K562 (cell line): Measurements from ENCODE around the gene CFAP157. TPM values are rescaled to one million over a fixed set of nuclear protein-coding genes. Genes with fewer than 3 reads are reported as not detected.
A peak's percentile ranks its signal among the peaks of the same experiment; 100 is the strongest.

Experiments
- DNMT1 ChIP-seq: fragments of 450-650 bp; IDR thresholded peaks from 2 replicates; pipeline ENCODE4 v1.6.1; 2016; ENCODE audit warnings: antibody characterized with exemption, mild to moderate bottlenecking
- EP300 ChIP-seq: IDR thresholded peaks from 2 replicates; pipeline ENCODE4 v1.6.1; 2012; ENCODE audit warnings: low read length, improper control_type of control experiment
- ETV1 ChIP-seq: fragments of 450-650 bp; conservative IDR thresholded peaks from 2 replicates; pipeline ENCODE4 v1.6.1; 2016; ENCODE audit warnings: missing genetic modification characterization, control low read depth, low read depth, missing compliant biosample characterization
- FOSL1 ChIP-seq: fragments of 200-800 bp; sonication (Bioruptor generic); conservative IDR thresholded peaks from 2 replicates; pipeline ENCODE4 v1.6.1; 2016; ENCODE audit warnings: missing genetic modification characterization, missing compliant biosample characterization
- KLF10 ChIP-seq: fragments of 250-450 bp; sonication (Bioruptor Pico); IDR thresholded peaks from 2 replicates; pipeline ENCODE4 v1.6.1; 2021; ENCODE audit warnings: matching md5 sums
- MECOM ChIP-seq: fragments of 250-450 bp; sonication (Bioruptor Pico); IDR thresholded peaks from 2 replicates; pipeline ENCODE4 v1.8.0; 2022; ENCODE audit warnings: inconsistent platforms
- MTA2 ChIP-seq: fragments of 450-650 bp; IDR thresholded peaks from 2 replicates; pipeline ENCODE4 v1.6.1; 2016; ENCODE audit warnings: low read depth
- NCOA6 ChIP-seq: fragments of 450-650 bp; IDR thresholded peaks from 2 replicates; pipeline ENCODE4 v1.6.1; 2017; ENCODE audit warnings: mild to moderate bottlenecking
- PHF8 ChIP-seq: fragments of 200-600 bp; sonication (generic); IDR thresholded peaks from 2 replicates; pipeline ENCODE4 v1.6.1; 2012; ENCODE audit warnings: mixed run types, mild to moderate bottlenecking, inconsistent platforms, low read length, moderate library complexity, borderline replicate concordance
- SNRNP70 ChIP-seq: fragments of 200-400 bp; formaldehyde crosslinking; optimal IDR thresholded peaks from 2 replicates; pipeline ENCODE3; 2017; ENCODE audit warnings: low read depth, low read length
- ZFP36 ChIP-seq: fragments of 150-350 bp; IDR thresholded peaks from 2 replicates; pipeline ENCODE4 v1.6.1; 2018; ENCODE audit warnings: low read length, low read depth; ENCODE audit not compliant: partially characterized antibody
- ZFPM2 ChIP-seq: fragments of 250-450 bp; sonication (Bioruptor Pico); IDR thresholded peaks from 2 replicates; pipeline ENCODE4 v1.5.1; 2022; ENCODE audit warnings: mild to moderate bottlenecking
- ZNF24 ChIP-seq: fragments of 450-650 bp; IDR thresholded peaks from 2 replicates; pipeline ENCODE4 v1.6.1; 2016
- ZNF561 ChIP-seq: fragments of 450-650 bp; formaldehyde crosslinking; conservative IDR thresholded peaks from 2 replicates; pipeline ENCODE4 v1.4.0; 2020; ENCODE audit warnings: mild to moderate bottlenecking, moderate library complexity
- ZNF583 ChIP-seq: fragments of 250-450 bp; sonication (Bioruptor Pico); IDR thresholded peaks from 2 replicates; pipeline ENCODE4 v1.4.0; 2020
- polyA plus RNA-seq, 8 experiments: library from polyadenylated mRNA; depleted of rRNA in 4 of 8; stranded (reverse) in 5 of 8; unstranded in 3 of 8; fragments of >200 nt; fragmentation: Nextera tagmentation in 2 of 8; fragmentation: Illumina TruSeq in 1 of 8; extraction: Ambion mirVana in 2 of 8; extraction: Trizol in 1 of 8; gene quantifications; 2 replicates each; pipeline versions ENCODE4 v1.2.1 to v1.2.3, GENCODE V29; 2011 to 2014; ENCODE audit warnings: inconsistent platforms in 1 of 8, missing spikeins in 1 of 8
- total RNA-seq, 7 experiments: library from RNA; depleted of rRNA in 6 of 7; stranded (reverse); fragments of >200 nt in 6 of 7; fragmentation: Illumina TruSeq in 2 of 7; extraction: Trizol in 2 of 7; gene quantifications; 2 replicates each; pipeline versions ENCODE4 v1.2.1 to v1.2.3, GENCODE V29; 2011 to 2021; ENCODE audit warnings: low replicate concordance in 1 of 7
- TF ChIP-seq, protein P1 (sequence below), 2 experiments: fragments of 200-800 bp in 1 of 2; sonication (Bioruptor generic) in 1 of 2; sonication (generic) in 1 of 2; formaldehyde crosslinking in 1 of 2; IDR thresholded peaks in 1 of 2; conservative IDR thresholded peaks in 1 of 2; 2 replicates each; pipeline versions ENCODE4 v1.5.0 to v1.6.1; 2016 to 2020; ENCODE audit warnings: missing compliant biosample characterization in 1 of 2, missing genetic modification characterization in 1 of 2, missing genetic modification reagents in 1 of 2
- TF ChIP-seq, protein P2 (sequence below): sonication (generic); formaldehyde crosslinking; IDR thresholded peaks from 2 replicates; pipeline ENCODE4 v1.8.1; 2023; ENCODE audit warnings: missing genetic modification reagents, mild to moderate bottlenecking, borderline replicate concordance
- TF ChIP-seq, protein P3 (sequence below), 2 experiments: fragments of 450-650 bp in 1 of 2; sonication (generic) in 1 of 2; formaldehyde crosslinking in 1 of 2; IDR thresholded peaks in 1 of 2; conservative IDR thresholded peaks in 1 of 2; 2 replicates each; pipeline versions ENCODE4 v1.6.1 to v1.8.1; 2016 to 2023; ENCODE audit warnings: mild to moderate bottlenecking in 2 of 2, moderate library complexity in 2 of 2, inconsistent platforms in 1 of 2, missing genetic modification reagents in 1 of 2
- TF ChIP-seq, protein P4 (sequence below): fragments of 450-650 bp; formaldehyde crosslinking; IDR thresholded peaks from 2 replicates; pipeline ENCODE4 v1.4.0; 2020; ENCODE audit warnings: mild to moderate bottlenecking, moderate library complexity

CFAP157 gene
- total and polyA plus RNA-seq, 9 of the 15 experiments (the other 6 are each of a cell fraction or from before 2014, with no cell fraction given) = 0.03 TPM; not detected in 8

DNA sequence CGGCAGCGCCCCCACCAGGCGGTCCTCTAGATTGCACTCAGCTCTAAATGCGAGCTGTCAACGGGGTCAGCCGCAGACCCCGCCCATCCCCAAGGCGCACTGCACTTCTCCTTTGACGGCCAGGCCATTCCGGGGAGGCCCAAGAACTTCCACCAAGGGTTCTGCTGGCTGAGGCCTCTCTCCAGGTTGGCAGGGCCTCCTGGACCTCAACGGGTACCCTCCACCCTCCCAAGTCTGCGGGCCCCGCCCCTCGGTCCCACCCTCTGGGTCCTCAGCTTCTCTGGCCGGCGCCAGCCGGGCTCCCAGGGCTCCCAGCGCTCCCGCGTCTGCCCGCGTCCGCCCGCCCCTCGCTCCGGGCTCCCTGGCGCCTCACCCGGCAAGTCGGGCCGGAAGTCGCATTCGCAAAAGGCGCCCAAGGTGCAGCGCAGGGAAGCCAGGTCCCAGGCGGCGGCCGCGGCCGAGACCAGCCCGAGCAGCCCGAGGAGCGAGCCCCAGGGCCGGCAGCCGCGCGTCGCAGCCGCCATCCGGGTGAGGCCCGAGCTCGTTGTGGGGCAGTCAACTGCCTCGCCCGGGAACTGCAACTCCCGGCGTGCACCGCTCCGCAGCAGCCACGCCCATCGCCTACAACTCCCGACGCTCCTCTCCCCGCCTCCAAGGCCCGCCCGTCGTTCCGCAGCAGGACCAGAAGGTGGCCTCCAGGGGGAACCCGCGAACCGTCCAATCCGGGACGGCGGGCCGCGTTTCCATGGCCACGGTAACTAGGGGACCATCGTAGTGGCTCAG lies 28.1 kb downstream of the CFAP157 start, which contains the start of gene TOR2A (continued):
- TF ChIP-seq, protein P1, sequence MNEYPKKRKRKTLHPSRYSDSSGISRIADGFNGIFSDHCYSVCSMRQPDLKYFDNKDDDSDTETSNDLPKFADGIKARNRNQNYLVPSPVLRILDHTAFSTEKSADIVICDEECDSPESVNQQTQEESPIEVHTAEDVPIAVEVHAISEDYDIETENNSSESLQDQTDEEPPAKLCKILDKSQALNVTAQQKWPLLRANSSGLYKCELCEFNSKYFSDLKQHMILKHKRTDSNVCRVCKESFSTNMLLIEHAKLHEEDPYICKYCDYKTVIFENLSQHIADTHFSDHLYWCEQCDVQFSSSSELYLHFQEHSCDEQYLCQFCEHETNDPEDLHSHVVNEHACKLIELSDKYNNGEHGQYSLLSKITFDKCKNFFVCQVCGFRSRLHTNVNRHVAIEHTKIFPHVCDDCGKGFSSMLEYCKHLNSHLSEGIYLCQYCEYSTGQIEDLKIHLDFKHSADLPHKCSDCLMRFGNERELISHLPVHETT (CRISPR knock-in tag; conservative IDR thresholded peaks at IDR 0.05 in 1 of 2, IDR thresholded peaks at IDR 0.05 in 1 of 2) = 0 out of 4 replicates have a peak, but pooled peaks of 1 of the 2 experiments have one; percentile 28
- TF ChIP-seq, protein P2, sequence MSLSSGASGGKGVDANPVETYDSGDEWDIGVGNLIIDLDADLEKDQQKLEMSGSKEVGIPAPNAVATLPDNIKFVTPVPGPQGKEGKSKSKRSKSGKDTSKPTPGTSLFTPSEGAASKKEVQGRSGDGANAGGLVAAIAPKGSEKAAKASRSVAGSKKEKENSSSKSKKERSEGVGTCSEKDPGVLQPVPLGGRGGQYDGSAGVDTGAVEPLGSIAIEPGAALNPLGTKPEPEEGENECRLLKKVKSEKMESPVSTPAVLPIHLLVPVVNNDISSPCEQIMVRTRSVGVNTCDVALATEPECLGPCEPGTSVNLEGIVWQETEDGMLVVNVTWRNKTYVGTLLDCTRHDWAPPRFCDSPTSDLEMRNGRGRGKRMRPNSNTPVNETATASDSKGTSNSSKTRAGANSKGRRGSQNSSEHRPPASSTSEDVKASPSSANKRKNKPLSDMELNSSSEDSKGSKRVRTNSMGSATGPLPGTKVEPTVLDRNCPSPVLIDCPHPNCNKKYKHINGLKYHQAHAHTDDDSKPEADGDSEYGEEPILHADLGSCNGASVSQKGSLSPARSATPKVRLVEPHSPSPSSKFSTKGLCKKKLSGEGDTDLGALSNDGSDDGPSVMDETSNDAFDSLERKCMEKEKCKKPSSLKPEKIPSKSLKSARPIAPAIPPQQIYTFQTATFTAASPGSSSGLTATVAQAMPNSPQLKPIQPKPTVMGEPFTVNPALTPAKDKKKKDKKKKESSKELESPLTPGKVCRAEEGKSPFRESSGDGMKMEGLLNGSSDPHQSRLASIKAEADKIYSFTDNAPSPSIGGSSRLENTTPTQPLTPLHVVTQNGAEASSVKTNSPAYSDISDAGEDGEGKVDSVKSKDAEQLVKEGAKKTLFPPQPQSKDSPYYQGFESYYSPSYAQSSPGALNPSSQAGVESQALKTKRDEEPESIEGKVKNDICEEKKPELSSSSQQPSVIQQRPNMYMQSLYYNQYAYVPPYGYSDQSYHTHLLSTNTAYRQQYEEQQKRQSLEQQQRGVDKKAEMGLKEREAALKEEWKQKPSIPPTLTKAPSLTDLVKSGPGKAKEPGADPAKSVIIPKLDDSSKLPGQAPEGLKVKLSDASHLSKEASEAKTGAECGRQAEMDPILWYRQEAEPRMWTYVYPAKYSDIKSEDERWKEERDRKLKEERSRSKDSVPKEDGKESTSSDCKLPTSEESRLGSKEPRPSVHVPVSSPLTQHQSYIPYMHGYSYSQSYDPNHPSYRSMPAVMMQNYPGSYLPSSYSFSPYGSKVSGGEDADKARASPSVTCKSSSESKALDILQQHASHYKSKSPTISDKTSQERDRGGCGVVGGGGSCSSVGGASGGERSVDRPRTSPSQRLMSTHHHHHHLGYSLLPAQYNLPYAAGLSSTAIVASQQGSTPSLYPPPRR = no peak
- no peak for TF ChIP-seq ZNF561
- TF ChIP-seq, protein P3, sequence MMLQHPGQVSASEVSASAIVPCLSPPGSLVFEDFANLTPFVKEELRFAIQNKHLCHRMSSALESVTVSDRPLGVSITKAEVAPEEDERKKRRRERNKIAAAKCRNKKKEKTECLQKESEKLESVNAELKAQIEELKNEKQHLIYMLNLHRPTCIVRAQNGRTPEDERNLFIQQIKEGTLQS (IDR thresholded peaks at IDR 0.05) = no peak
- TF ChIP-seq, protein P3 (CRISPR knock-in tag; conservative IDR thresholded peaks at IDR 0.05) = no peak; the same call in 1 of the 2 replicates
- TF ChIP-seq ZFP36 = peak; percentile 73
- no peak for TF ChIP-seq ZNF24
- TF ChIP-seq KLF10 (CRISPR knock-in tag) = no peak
- no peak for TF ChIP-seq ZFPM2 (CRISPR knock-in tag)
- no peak for TF ChIP-seq SNRNP70
- peak; percentile 90 for TF ChIP-seq PHF8
- peak; percentile 51 for TF ChIP-seq FOSL1
- TF ChIP-seq ZNF583 (CRISPR knock-in tag) = peak; percentile 90; the same call in 1 of the 2 replicates
- TF ChIP-seq ETV1 (tag) = peak; percentile 12; the same call in 1 of the 2 replicates
- TF ChIP-seq EP300 = no peak
- no peak for TF ChIP-seq NCOA6
- TF ChIP-seq MTA2 = no peak
- no peak for TF ChIP-seq DNMT1
- TF ChIP-seq, protein P4, sequence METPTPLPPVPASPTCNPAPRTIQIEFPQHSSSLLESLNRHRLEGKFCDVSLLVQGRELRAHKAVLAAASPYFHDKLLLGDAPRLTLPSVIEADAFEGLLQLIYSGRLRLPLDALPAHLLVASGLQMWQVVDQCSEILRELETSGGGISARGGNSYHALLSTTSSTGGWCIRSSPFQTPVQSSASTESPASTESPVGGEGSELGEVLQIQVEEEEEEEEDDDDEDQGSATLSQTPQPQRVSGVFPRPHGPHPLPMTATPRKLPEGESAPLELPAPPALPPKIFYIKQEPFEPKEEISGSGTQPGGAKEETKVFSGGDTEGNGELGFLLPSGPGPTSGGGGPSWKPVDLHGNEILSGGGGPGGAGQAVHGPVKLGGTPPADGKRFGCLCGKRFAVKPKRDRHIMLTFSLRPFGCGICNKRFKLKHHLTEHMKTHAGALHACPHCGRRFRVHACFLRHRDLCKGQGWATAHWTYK = 0 out of 2 replicates have a peak, but pooled peaks have one; percentile 77
- TF ChIP-seq MECOM = no peak
